ENCODE measurements around the gene PTPN23.
A peak's percentile ranks its signal among the peaks of the same experiment; 100 is the strongest.
"Not testable (repeated sequence)": the region's sequence is repeated elsewhere in the genome, so short reads cannot be mapped to it uniquely, and the experiment has no call there.

The PTPN23 gene

GRCh38 chr3:47380601-47381316, at the start of gene PTPN23:
Gene PTPN23, plus strand, starts transcription at chr3:47381021. Its CDS starts 76 bp downstream, at chr3:47381097.
- DNase-seq, result peak; percentile 99

- DNase-seq, result no peak
Measured at GRCh38 chr3:47333907-47334306, 46.9 kb upstream of the PTPN23 start.

GRCh38 chr3:47337656-47338055, 43.2 kb upstream of the PTPN23 start:
- DNase-seq, result no peak

- no peak for DNase-seq
Measured at GRCh38 chr3:47339951-47340350, 40.9 kb upstream of the PTPN23 start.

- no peak for DNase-seq
Measured at GRCh38 chr3:47340866-47341265, 40.0 kb upstream of the PTPN23 start.

GRCh38 chr3:47342151-47342550, 38.7 kb upstream of the PTPN23 start:
- peak; percentile 60 for DNase-seq

- no peak for DNase-seq
Measured at GRCh38 chr3:47342812-47343211, 38.0 kb upstream of the PTPN23 start.

GRCh38 chr3:47343471-47343971, 37.3 kb upstream of the PTPN23 start:
- no peak for DNase-seq

GRCh38 chr3:47344971-47345370, 35.9 kb upstream of the PTPN23 start:
- no peak for DNase-seq

- DNase-seq, result peak; percentile 80
Measured at GRCh38 chr3:47347217-47347801, 33.5 kb upstream of the PTPN23 start.

GRCh38 chr3:47348411-47349154, 32.2 kb upstream of the PTPN23 start:
- DNase-seq, result no peak

- no peak for DNase-seq
Measured at GRCh38 chr3:47355010-47355409, 25.8 kb upstream of the PTPN23 start.

- no peak for DNase-seq
Measured at GRCh38 chr3:47356201-47356600, 24.6 kb upstream of the PTPN23 start.

- DNase-seq, result no peak
Measured at GRCh38 chr3:47359323-47359722, 21.5 kb upstream of the PTPN23 start.

- not testable (repeated sequence) for DNase-seq
Measured at GRCh38 chr3:47360110-47360517, 20.7 kb upstream of the PTPN23 start.

GRCh38 chr3:47362701-47363100, 18.1 kb upstream of the PTPN23 start:
- DNase-seq, result no peak

GRCh38 chr3:47365213-47366153, 15.3 kb upstream of the PTPN23 start:
- peak; percentile 94 for DNase-seq

- no peak for DNase-seq
Measured at GRCh38 chr3:47366833-47367232, 14.0 kb upstream of the PTPN23 start.

- DNase-seq, result no peak
Measured at GRCh38 chr3:47367631-47368030, 13.2 kb upstream of the PTPN23 start.

GRCh38 chr3:47370020-47370419, 10.8 kb upstream of the PTPN23 start:
- not testable (repeated sequence) for DNase-seq

GRCh38 chr3:47370887-47371697, 9.7 kb upstream of the PTPN23 start:
- peak; percentile 11 for DNase-seq

- no peak for DNase-seq
Measured at GRCh38 chr3:47374587-47374986, 6.2 kb upstream of the PTPN23 start.
